ENCODE measurements around the gene KIRREL1.

The KIRREL1 gene

GRCh38 chr1:158037008-158037865, 43.8 kb downstream of the KIRREL1 start:
- DNase-seq: no peak

DNA sequence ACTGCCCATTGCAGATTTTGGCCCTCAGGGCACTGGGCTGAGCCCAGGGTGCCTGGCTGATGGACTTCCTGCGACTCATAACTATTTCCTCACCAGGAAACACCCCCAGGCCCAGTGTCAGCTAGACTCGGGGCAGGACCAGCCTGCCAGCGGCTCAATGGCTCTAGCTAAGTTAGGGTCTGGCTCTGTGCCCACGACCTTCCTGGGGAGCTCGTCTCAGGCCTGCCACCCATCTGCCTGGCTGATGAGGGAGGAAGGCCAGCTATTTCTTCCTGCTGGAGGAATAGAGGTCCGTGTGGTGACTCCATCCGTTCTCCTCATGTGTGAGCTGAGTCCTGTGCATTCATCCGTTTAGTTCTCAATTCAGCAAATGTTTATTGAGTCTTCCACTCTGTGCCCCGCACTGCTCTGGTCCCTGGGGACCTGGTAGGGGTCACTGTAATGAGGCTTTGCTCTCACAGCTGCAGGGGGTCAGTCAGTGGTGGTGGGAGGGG, 44.5 kb downstream of the KIRREL1 start:
- peak; percentile 29 for DNase-seq

DNA sequence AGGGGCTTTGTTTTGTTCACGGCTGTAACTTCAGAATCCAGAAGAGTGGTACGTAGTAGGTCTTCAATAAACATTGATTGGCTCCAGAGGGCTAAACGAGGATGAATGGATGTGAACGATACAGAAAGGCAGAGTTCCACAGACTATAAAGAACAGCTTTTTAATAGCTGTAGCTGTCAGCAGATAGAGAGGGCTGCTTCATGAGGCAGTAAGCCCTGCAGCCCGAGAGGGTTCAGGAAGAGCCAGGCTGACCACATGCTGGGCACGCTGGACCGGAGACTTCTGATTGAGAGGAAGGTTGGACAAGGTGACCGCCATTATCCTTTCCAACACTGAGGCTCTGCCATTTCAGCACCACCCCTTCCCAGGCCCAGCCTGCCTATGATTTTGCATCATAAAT, 45.3 kb downstream of the KIRREL1 start:
- DNase-seq: no peak

DNA sequence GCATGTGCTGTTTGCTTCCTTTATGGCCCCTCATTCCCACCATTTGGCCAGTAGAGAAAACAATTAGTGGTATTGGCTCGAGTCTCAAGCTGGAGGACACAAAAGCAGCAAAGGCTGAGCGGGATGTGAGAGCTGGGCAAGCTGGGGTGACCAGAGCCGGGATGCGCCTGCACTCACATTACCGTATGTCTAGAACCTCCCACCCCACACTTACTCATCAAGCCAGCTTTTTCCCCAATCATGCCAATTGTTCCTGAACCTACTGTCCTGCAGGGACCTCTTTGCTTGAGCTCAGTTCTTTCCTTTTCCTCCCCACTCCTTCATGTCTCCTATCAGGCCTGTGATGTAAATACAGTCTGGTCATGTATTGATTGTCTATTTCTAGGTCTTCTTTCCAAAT, 45.9 kb downstream of the KIRREL1 start:
- no peak for DNase-seq

DNA sequence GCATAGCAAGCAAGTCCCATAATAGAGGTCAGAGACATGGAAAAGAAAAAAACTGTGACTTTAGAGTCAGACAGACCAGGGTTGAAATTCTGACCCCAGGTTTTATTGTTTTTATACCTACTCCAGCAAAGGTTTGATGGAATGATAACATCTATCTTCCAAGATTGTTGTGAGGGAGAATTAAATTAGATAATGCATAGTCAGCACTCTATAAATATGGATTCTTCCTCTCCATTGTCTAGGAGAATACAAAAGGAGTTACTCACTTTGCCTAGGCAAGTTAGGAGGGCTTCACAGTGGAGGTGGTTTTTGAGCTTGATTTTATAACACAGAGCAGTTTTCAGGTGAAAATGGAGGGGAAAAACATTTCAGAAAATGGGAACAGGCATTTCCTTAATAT, 46.9 kb downstream of the KIRREL1 start:
- no peak for DNase-seq

DNA sequence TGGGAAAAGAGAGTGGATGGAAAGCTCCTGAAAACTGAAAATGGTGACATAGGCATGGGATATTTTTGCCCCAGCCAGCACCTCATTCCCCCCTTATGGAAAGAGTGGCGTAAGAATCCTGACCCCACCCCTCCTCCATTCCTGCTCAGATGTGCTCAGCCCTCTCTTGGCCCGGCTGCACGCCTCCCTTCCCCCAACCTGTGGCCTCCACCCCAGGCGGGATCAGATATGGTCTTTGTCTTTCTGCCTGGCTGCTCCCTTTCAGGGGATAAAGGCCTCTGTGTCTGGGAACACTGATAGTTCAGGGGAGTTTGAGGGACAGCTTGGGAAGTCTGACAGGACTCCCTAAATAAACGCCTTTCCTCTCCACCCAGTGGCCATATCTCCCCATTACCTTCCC, 49.8 kb downstream of the KIRREL1 start:
- no peak for DNase-seq

GRCh38 chr1:158045639-158046038, 52.2 kb downstream of the KIRREL1 start:
- no peak for DNase-seq

DNA sequence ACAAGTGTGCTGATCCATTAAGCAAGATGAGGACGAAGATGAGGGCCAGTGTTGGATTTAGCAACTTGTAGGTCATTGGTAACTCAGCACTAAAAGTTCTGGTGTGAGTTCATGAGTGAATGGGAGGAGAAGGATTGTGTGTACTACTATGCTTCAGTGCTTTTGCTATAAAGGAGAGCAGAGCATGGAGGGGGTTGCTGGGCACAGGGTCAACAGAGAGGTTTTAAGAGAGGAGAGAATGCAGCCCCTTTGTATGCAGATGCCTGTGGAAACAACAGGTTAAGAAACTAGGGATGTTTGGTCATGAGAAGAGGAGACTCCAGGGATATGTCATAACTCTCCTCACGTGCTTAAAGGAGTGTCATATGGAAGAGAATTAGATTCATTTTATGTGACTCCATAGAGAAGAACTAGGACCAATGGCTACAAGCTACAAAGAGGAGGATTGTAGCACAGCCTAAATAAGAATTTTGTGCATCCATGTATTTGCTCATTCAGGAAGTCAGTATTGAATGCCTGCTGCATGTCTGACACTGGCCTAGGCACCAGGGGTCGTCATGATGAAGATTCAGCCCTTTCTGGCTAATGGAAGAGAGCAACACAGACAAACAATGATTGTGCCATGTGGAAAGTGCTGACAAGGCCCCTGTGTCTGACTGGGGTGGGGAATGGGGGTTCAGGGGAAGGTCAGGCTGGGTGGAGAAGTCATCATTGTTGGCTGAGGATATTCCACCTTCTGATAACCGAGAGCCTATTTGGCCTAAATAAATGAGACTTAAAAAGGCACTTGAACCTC, 53.5 kb downstream of the KIRREL1 start:
- no peak for DNase-seq

DNA sequence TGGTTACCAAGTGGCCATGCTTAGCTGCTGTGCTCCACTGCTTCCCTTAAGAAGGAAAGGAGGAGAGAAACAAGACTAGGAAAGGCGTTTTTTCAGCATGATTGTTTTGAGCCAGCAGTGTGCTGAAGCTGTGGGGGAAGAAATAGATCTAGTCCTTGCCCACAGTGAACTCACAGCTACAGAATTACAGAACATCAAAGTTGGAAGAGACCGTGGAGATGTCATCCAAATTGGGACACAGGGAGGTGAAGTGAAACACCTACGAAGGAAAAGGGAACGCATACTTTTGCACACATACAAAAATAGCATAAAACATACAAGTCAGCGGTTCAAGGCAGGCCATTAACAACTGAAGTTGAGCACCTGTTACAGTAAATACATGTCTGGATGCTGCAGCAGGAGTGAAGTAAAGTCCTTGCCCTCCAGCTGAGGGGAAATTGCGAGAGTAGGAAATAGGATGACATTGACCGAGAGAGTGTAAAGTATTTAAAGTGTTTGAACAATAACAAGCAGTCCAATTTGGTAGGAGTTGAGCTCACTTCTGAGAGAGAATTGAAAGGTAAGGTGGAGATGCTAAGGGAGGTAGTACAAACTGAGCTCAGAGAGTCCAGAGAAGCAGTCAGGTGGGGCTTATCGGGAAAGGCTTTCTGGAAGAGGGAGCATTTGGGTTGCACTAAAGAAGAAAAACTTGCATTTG, 55.1 kb downstream of the KIRREL1 start:
- no peak for DNase-seq

GRCh38 chr1:158049853-158050252, 56.4 kb downstream of the KIRREL1 start:
- DNase-seq: no peak

GRCh38 chr1:158053276-158053675, 59.8 kb downstream of the KIRREL1 start:
- DNase-seq: no peak

DNA sequence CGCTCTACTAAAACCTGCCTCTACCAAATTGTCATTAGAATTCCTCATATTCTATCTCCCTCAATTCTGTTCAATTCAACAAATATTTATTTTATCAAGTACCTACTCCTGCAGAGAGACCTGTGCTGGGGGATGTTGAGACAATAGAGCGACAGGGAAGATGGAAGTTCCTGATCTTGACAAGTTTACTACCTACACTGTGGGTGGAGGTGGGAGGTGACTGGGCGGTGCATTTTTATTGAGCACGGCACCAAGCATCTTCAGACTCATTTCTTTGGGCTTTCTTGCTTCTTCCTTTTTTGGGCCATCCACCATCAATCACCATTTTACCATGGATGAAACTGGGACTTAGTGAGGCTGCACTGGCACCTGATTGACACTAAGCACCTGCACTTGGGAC, 61.3 kb downstream of the KIRREL1 start:
- DNase-seq: no peak

- DNase-seq: no peak
Observed at GRCh38 chr1:158055854-158056253, 62.4 kb downstream of the KIRREL1 start.

GRCh38 chr1:158056498-158056897, 63.1 kb downstream of the KIRREL1 start:
- no peak for DNase-seq

- no peak for DNase-seq
Observed at GRCh38 chr1:158058237-158058985, 65.0 kb downstream of the KIRREL1 start.

DNA sequence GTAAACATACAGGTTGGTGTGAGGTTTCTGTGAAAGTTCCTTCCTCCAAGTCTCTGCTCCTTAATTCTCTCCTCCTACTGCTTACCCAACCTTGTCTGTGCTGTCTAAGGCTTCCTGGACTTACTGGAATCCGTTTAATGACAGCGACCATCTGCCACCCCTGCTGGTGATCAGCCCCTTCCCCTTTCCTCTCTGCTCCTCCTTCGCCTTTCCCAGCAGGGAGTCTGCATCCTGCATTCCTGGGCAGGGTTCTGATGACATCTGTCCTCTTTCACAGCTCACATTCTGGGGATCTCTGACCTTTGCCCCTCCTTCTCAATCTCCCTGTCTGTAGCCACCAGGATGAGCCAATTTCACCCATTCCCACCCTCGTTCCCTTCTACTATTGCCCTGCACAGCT, 66.5 kb downstream of the KIRREL1 start:
- DNase-seq: no peak

DNA sequence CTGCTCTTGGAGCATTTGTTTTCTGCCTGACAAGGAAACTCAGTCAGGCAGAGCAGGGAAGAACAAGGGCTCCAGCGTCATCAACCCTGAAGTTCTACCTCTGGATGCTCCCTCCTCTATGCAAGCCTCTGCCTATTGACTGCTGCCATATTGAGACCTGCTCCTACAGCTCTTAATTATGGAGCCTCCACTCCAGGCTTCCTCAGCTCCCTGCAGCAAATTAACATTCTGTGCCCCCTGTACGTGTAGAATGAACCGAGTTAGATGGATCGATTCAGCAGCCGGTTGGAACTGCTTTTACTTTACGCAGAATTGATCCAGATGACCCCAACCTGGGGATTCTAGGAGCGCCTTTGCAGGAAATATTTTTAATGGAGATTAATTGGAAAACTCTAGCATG, 68.7 kb downstream of the KIRREL1 start:
- DNase-seq: no peak

DNA sequence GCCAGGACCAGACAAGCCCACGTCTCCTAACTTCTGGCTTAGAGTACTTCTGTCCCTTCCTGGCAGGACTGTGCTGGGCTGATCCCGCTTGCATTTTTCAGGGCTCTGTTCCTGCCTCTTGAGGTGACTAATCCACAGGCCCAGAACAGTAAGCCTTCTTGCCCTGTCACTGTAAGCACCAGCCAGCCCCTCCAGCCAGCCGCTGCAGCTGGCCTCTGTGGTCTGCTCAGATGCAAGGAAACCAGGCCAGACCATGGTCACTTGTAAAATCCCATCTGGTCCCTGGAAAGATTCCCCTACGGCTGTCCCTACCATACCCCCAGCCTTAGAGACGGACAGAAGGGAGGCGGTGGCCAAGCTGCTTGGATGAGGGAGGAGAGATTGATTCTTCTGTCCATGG, 74.2 kb downstream of the KIRREL1 start:
- DNase-seq: no peak

GRCh38 chr1:158068918-158069317, 75.5 kb downstream of the KIRREL1 start:
- no peak for DNase-seq

- DNase-seq: no peak
Observed at GRCh38 chr1:158071138-158071537, 77.7 kb downstream of the KIRREL1 start.

- no peak for DNase-seq
Observed at GRCh38 chr1:158075078-158075477, 81.6 kb downstream of the KIRREL1 start.

DNA sequence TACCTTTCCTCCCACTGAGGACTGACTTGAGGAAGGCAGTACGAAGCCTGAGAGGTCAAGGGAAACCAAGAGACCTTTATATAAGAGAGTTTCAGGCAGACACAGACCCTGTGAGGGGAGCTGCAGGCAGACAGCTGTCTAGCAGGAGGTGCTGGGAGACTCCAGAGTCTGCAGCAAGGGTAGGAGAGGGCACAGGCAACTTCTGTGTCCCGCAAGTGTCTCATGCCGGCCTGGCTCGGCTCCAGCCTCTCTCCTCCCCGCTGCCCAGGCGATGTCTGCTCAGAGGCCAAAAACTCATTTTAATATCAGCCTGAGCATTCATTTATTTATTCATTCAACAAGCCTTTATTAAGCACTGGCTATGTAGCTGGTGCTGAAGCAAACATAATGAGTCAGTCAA, 83.0 kb downstream of the KIRREL1 start:
- DNase-seq: no peak

Measured in amniotic stem cell (primary cell).